T-helper 1 cell (primary cell): Measurements from ENCODE around the gene FIP1L1.

Experiments
- DNase-seq, 5 donors: peaks; one replicate each; pipeline ENCODE4 v3.0.0-alpha.2; 2012 to 2020

The FIP1L1 gene

GRCh38 chr4:53477636-53478035 lies 100.2 kb downstream of the FIP1L1 start:
- DNase-seq: no peak

- no peak for DNase-seq
Observed at GRCh38 chr4:53478671-53479456, 101.4 kb downstream of the FIP1L1 start.

- no peak for DNase-seq
Observed at GRCh38 chr4:53479736-53480525, 102.5 kb downstream of the FIP1L1 start.

- no peak for DNase-seq
Observed at GRCh38 chr4:53480909-53481308, 103.5 kb downstream of the FIP1L1 start.

DNA sequence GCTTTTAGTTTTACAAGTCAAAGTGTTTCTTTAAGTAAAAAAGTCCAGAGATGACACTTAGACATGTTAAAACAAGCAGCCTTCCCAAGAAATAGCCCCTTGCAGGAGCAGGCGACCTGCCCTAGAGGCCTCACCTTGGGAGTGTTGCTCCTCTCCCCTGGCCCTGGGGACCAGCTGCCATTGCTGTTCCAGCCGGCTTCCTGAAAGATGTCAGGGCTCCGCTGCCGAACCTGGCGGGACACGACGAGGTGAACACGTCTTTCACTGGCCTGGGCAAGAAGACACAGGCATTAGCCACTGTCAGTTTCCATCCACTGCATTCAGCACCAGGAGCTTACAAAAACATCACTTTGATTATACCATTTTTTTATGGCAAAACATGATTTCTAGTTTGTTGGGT lies 104.1 kb downstream of the FIP1L1 start:
- DNase-seq: no peak

DNA sequence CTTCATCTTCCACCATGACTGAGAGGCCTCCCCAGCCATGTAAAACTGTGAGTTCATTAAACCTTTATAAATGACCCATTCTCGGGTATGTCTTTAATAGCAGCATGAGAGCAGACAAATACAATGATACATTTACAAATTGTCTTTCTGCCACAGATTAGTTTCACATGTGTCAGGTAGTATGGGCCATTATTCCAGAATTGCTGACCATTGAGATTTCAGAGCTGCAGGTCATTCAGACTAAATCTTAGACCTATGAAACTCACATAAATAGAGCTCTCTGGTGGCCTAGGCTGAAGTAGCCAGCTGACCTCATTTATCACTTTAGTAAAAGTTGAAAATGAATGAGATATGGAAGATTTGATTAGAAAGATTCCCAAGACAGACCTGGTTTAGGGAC lies 105.8 kb downstream of the FIP1L1 start:
- DNase-seq: no peak

DNA sequence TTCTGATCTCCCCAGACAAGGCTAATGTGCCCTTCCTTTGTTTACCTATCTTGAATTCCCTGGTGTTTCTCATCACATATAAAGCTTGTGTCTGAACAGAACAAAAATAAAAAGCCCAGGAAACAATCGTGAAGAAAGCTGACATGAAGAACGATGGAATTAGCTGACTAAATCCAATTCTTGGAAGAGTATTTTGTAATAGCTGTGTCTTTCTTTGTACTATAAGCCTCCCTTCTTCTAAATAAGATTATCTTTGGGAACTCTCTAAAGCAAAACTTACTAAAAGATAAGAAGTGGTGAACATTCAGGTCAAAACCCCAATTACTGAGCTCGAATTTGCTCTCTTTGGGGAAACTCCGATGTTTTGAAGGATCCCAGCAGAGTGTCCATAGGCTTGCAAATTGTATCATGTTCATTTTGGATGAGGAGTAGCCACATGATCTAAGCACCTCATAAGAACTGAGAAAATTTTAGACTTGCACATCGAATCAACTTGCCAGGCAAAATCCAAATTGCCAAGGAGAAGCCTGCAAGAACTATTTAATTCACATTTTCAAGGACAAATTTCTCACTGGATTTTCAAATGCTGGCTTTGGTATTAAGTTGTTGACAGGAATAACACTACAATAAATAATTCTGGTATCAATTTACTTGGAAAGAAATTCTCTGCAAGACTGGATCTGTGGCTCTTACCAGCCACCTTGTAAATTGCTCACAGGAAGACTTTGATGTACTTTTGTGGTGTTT lies 107.6 kb downstream of the FIP1L1 start:
- DNase-seq: no peak

DNA sequence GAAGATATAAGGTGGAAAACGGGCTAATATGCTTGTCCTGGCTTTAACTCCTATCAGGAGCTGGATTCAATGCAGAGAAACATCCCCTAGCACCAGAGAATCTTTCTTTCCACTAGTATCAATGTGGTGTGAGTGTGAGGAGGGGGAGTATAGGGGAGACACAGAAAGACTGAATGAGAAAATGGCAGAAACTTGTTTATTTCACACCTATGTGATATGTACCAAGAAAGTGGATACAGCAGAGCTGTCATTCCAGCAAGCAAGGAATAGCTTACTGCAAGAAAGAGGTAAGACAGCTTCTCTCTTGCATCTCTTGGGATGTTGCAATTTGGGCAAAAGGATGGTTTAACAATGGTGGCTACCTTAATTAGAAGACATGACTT lies 108.2 kb downstream of the FIP1L1 start:
- DNase-seq: no peak

- no peak for DNase-seq
Observed at GRCh38 chr4:53487766-53488165, 110.3 kb downstream of the FIP1L1 start.

GRCh38 chr4:53489279-53489889 lies 111.9 kb downstream of the FIP1L1 start:
- no peak for DNase-seq

GRCh38 chr4:53490161-53490956 lies 112.9 kb downstream of the FIP1L1 start:
- no peak for DNase-seq

DNA sequence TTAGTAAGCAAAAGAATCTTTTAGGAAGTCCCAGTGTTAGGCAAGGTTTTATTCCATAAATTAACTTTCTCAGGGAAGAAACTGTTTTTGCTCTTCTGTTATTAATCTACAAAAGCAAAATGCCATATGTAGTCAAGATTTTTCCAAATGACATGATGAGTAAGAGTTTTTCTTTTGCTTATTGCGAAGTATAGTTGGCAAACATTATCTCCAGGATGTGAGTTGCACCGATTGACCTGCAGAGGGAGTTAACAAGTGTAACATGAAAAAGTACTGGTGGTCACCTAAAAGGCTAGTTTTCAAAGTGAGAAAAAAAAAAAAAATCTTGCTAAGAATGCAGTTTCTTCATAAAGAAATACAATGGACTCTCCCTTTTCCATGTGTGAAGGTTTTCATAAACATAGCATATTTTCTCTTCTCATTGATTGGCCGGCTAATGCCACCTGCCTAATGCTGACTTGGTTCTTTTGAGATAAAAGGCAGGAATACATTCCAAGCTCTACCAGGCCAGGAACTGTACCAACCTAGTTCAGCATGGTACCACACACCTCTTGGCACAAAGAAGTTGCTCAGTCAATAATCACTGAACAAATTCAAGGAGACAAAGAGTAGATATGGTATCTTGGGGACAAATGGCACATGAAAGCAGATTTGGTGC lies 113.7 kb downstream of the FIP1L1 start:
- no peak for DNase-seq

- no peak for DNase-seq
Observed at GRCh38 chr4:53494851-53495250, 117.4 kb downstream of the FIP1L1 start.

- DNase-seq: no peak
Observed at GRCh38 chr4:53497487-53498244, 120.2 kb downstream of the FIP1L1 start.

- DNase-seq: no peak
Observed at GRCh38 chr4:53498706-53499105, 121.3 kb downstream of the FIP1L1 start.

DNA sequence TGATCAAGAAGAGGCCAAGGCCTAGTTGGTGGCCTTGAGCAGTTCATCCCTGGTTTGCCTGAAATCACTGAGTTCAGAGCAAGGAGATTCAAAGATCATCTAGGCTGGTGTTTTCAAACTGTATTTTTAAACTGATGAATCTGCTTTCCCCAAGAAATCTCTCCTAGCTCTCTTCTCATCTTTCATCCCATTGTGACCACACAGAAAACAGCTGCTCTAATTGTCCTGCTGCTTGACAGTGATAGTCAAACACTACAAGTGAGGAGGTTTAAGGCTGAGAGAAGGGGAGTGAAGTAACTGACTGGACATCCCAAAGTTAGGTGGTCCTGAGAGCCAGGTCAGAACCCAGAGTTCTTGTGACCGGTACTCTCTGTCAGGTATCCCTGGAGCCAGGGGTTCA lies 122.3 kb downstream of the FIP1L1 start:
- DNase-seq: no peak

DNA sequence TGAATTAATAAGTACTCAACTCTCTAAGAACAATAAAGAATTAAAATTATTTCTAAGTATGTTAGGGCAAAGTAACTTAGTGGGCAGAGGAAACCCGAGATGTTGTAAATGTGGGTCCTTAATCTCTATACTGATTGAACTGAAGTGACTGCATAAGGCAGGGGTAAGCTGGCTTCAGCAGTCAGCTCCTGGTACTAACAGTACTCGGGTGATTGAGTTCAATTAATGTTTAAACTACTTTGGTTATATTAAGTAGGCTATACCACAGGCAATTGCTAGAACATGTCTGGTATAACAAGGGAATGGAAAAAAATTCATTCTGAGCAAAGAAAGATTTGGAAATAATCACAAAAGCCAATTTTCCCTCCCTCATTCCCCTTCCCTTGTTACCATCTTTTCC lies 123.1 kb downstream of the FIP1L1 start:
- DNase-seq: no peak

DNA sequence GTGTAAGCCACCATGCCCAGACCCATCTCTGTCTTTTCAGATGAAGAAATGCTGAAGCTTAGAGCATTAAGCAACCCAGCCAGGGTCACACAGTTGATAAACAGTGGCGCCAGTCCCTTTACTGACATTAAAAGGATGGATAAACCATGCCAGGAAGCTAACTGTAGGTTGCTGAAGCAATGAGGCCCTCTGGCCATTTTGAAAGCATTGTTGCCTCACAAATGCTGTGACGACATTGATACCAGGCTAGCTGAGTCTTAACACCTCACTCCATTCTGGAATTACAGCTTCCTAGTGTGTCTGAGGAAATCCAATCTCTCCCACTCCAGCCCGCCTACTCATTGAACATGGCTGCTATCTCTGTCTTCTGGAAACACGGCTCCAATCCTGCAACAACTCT lies 124.1 kb downstream of the FIP1L1 start:
- no peak for DNase-seq

DNA sequence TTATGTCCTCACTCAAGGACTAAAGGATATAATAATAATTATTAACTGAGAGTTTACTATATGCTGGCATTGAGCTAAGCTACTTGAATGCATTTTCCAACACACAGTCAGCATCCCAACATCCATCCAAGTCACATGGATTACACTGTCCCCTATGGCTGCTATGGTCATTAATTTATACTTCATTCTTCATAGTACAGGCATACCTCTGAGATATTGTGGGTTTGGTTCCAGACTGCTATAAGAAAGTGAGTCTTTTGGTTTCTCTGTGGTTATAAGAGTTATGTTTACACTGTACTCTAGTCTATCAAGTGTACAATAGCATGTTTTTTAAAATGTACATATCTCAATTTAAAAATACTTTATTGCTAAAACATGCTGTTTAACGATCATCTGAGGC lies 124.7 kb downstream of the FIP1L1 start:
- no peak for DNase-seq

DNA sequence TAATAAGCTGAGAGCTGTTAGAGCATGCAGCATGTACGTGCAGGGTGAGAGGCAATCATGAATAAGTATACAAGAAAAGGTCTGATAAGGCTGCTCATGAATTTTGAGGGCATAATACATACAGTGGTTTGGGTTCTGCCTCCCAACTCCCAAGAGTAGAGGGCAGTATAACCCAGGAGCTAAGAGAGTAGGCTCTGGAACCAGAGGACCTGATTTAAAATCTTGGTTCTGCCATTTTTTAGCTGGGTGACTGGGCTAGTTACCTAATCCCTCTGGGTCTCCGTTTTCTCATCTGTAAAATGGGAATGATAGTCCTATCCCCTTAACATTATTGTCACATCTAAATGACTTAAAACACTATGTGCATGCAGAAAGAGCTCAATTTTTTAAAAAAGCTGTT lies 128.5 kb downstream of the FIP1L1 start:
- no peak for DNase-seq

- DNase-seq: no peak
Observed at GRCh38 chr4:53507058-53507457, 129.6 kb downstream of the FIP1L1 start.
